ENCODE measurements around the gene GRB14.
"Not testable (repeated sequence)": the region's sequence is repeated elsewhere in the genome, so short reads cannot be mapped to it uniquely, and the experiment has no call there.

The GRB14 gene

GRCh38 chr2:164620873-164621763 lies at the start of gene GRB14:
Gene GRB14 (minus strand): TSS chr2:164621482. CDS start chr2:164621309, 173 bp downstream.
- peak; percentile 70 for DNase-seq (ENCODE audit: low spot score)

- no peak for DNase-seq (ENCODE audit: low spot score)
Measured at GRCh38 chr2:164669291-164669690, 48.0 kb upstream of the GRB14 start.

- DNase-seq (ENCODE audit: low spot score), result no peak
Measured at GRCh38 chr2:164667566-164667965, 46.3 kb upstream of the GRB14 start.

- no peak for DNase-seq (ENCODE audit: low spot score)
Measured at GRCh38 chr2:164664070-164664469, 42.8 kb upstream of the GRB14 start.

- no peak for DNase-seq (ENCODE audit: low spot score)
Measured at GRCh38 chr2:164662868-164663631, 41.8 kb upstream of the GRB14 start.

- no peak for DNase-seq (ENCODE audit: low spot score)
Measured at GRCh38 chr2:164662066-164662465, 40.8 kb upstream of the GRB14 start.

- DNase-seq (ENCODE audit: low spot score), result no peak
Measured at GRCh38 chr2:164661349-164661748, 40.1 kb upstream of the GRB14 start.

GRCh38 chr2:164657129-164657528 lies 35.8 kb upstream of the GRB14 start:
- DNase-seq (ENCODE audit: low spot score), result no peak

- no peak for DNase-seq (ENCODE audit: low spot score)
Measured at GRCh38 chr2:164655750-164656149, 34.5 kb upstream of the GRB14 start.

GRCh38 chr2:164655336-164655735 lies 34.1 kb upstream of the GRB14 start:
- no peak for DNase-seq (ENCODE audit: low spot score)

GRCh38 chr2:164651361-164651760 lies 30.1 kb upstream of the GRB14 start:
- DNase-seq (ENCODE audit: low spot score), result no peak

GRCh38 chr2:164644036-164644700 lies 22.9 kb upstream of the GRB14 start:
- no peak for DNase-seq (ENCODE audit: low spot score)

GRCh38 chr2:164642946-164643555 lies 21.8 kb upstream of the GRB14 start:
- no peak for DNase-seq (ENCODE audit: low spot score)

GRCh38 chr2:164642268-164642667 lies 21.0 kb upstream of the GRB14 start:
- DNase-seq (ENCODE audit: low spot score), result no peak

- not testable (repeated sequence) for DNase-seq (ENCODE audit: low spot score)
Measured at GRCh38 chr2:164628319-164628718, 7.0 kb upstream of the GRB14 start.

GRCh38 chr2:164625378-164625971 lies 4.2 kb upstream of the GRB14 start:
- DNase-seq (ENCODE audit: low spot score), result no peak

GRCh38 chr2:164624316-164624715 lies 3.0 kb upstream of the GRB14 start:
- DNase-seq (ENCODE audit: low spot score), result no peak

- DNase-seq (ENCODE audit: low spot score), result no peak
Measured at GRCh38 chr2:164622338-164623106, 1.2 kb upstream of the GRB14 start.

- DNase-seq (ENCODE audit: low spot score), result peak; percentile 45
Measured at GRCh38 chr2:164621764-164622105, 453 bp upstream of the GRB14 start.

GRCh38 chr2:164620457-164620856 lies 825 bp downstream of the GRB14 start:
- DNase-seq (ENCODE audit: low spot score), result no peak

- no peak for DNase-seq (ENCODE audit: low spot score)
Measured at GRCh38 chr2:164617466-164617865, 3.8 kb downstream of the GRB14 start.

Measured in HuH-7 (cell line).